Measurements from ENCODE around the gene NVL. TPM values are rescaled to one million over a fixed set of nuclear protein-coding genes. Genes with fewer than 3 reads are reported as not detected.
A peak's percentile ranks its signal among the peaks of the same experiment; 100 is the strongest.

Gene NVL
- polyA plus RNA-seq, 1 of the 3 experiments (the other 2 are of a cell fraction): 12.4 TPM

DNA sequence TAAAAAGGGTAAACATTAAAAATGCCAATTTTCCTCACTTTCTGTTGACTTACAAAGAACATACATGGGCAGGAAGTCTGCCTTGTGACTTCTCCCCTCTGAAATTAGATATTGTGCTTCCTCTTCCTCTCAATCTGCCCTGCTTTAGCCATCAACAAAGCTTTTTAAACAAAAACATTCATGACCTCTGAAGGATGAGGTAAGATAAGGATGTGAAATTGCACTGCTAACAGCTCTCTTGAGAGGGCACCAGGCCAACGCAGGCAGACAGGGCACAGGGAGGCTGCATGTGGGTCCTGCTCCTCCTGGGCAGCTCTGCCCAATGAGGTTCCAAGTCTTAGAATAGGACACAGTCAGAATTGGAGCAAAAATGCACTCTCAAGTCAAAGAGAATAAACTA lies 84.8 kb downstream of the NVL start:
- peak; percentile 49 for DNase-seq
- no peak for TF ChIP-seq FOXJ3 (CRISPR knock-in tag; IDR thresholded peaks at IDR 0.05)
- TF ChIP-seq ELF1 (IDR thresholded peaks at IDR 0.05): no peak
- 0 out of 4 replicates have a peak, but pooled peaks of 1 of the 2 experiments have one; percentile 10 for TF ChIP-seq EP300 (IDR thresholded peaks at IDR 0.05; ENCODE audit: borderline replicate concordance in 1 of 2, low read depth in 1 of 2, low read length in 1 of 2)
- H3K79me2 ChIP-seq (ENCODE audit: insufficient read depth): no peaks in the 10 kb centered on the region
- peaks cover 8 to 22% of the 10 kb centered on the region in 2 experiments for H3K36me3 ChIP-seq (replicated peaks in 1 of 2; ENCODE audit: control insufficient read depth in 1 of 2, insufficient read depth in 2 of 2, low read length in 1 of 2)
- H3K9ac ChIP-seq: no peak overlapping the region
- no peaks in the 10 kb centered on the region for H3K4me1 ChIP-seq (ENCODE audit: control insufficient read depth in 1 of 2, insufficient read depth in 2 of 2, low read depth in 1 of 2, low read length in 1 of 2)
- H3K9me2 ChIP-seq: no peaks in the 10 kb centered on the region
- ChIA-PET POLR2A (no interaction called here), CTCF (interaction anchor here (1.2 kb wide), 1 partner anchor 8 kb away, joined by 3 read pairs; no protein-coding TSS in a partner anchor)
- H3K27ac ChIP-seq (ENCODE audit: low read depth in 2 of 2, low read length in 1 of 2): peak overlapping the region in 1 of 2 experiments; percentile 58; a peak in 2 of 4 replicates
- H4K20me1 ChIP-seq (ENCODE audit: insufficient read depth): no peaks in the 10 kb centered on the region
- H3K9me3 ChIP-seq: no peaks in the 10 kb centered on the region
- H3K27me3 ChIP-seq (ENCODE audit: insufficient read depth): no peaks in the 10 kb centered on the region
- H3F3A ChIP-seq (replicated peaks; ENCODE audit: insufficient read depth): no peaks in the 10 kb centered on the region
- H3K4me2 ChIP-seq: no peak overlapping the region
- H2AFZ ChIP-seq (ENCODE audit: low read depth): no peak overlapping the region
- H3K4me3 ChIP-seq (ENCODE audit: low read depth in 2 of 2, low read length in 1 of 2): no peak overlapping the region
- WGBS (ENCODE audit: low lambda C conversion rate): 14% methylated on average over 1 of the region's 1 CpG

DNA sequence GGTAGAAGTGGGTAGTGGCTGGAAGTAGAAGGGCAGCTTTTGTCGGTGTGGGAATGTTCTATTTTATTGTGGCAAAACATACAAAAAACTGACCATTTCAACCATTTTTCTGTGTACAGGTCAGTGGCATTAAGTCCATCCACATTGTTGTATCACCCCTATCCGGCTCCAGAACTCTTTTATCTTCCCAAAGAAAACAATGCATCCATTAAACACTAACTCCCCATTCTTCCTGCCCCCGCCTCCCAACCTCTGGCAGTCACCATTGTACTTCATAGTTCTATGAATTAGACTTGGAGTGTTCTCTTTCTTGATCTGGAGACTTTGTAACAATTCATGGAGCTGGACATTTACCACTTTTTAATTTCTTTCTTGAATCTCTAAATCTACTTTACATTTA lies 91.2 kb downstream of the NVL start:
- TF ChIP-seq NFIC (IDR thresholded peaks at IDR 0.05; ENCODE audit: borderline replicate concordance): no peak
- no peak for TF ChIP-seq MEF2A (IDR thresholded peaks at IDR 0.05; ENCODE audit: borderline replicate concordance, low read depth)
- no peak for TF ChIP-seq SMC3 (IDR thresholded peaks at IDR 0.05; ENCODE audit: low read depth, low read length)
- no peak for TF ChIP-seq RFX5 (IDR thresholded peaks at IDR 0.05; ENCODE audit: low read length)
- TF ChIP-seq, protein P1, sequence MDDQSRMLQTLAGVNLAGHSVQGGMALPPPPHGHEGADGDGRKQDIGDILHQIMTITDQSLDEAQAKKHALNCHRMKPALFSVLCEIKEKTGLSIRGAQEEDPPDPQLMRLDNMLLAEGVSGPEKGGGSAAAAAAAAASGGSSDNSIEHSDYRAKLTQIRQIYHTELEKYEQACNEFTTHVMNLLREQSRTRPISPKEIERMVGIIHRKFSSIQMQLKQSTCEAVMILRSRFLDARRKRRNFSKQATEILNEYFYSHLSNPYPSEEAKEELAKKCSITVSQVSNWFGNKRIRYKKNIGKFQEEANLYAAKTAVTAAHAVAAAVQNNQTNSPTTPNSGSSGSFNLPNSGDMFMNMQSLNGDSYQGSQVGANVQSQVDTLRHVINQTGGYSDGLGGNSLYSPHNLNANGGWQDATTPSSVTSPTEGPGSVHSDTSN (IDR thresholded peaks at IDR 0.05): no peak
- no peak for TF ChIP-seq CHD2 (IDR thresholded peaks at IDR 0.05; ENCODE audit: low read length, partially characterized antibody)
- TF ChIP-seq POLR2AphosphoS5 (IDR thresholded peaks at IDR 0.05; ENCODE audit: low read depth, low read length): no peak
- no peak for TF ChIP-seq TAF1 (IDR thresholded peaks at IDR 0.05; ENCODE audit: borderline replicate concordance, low read depth, low read length)
- no peak for TF ChIP-seq FOSL2 (IDR thresholded peaks at IDR 0.05; ENCODE audit: borderline replicate concordance, low read depth)
- POLR2A ChIA-PET: no interaction called here
- no peak overlapping the region for H2AFZ ChIP-seq (ENCODE audit: low read depth)
- H3K4me3 ChIP-seq (ENCODE audit: low read depth in 2 of 2, low read length in 1 of 2): no peak overlapping the region
- 93% methylated on average over 3 of the region's 3 CpGs for WGBS (ENCODE audit: low lambda C conversion rate)
- no peaks in the 10 kb centered on the region for H3K9me3 ChIP-seq
- no peaks in the 10 kb centered on the region for H3K27me3 ChIP-seq (ENCODE audit: insufficient read depth)
- H3K36me3 ChIP-seq (replicated peaks in 1 of 2; ENCODE audit: control insufficient read depth in 1 of 2, insufficient read depth in 2 of 2, low read length in 1 of 2): peaks cover 15 to 32% of the 10 kb centered on the region in 2 experiments
- no peaks in the 10 kb centered on the region for H3K79me2 ChIP-seq (ENCODE audit: insufficient read depth)
- H3K9me2 ChIP-seq: no peaks in the 10 kb centered on the region
- no peaks in the 10 kb centered on the region for H4K20me1 ChIP-seq (ENCODE audit: insufficient read depth)
- H3K4me1 ChIP-seq (ENCODE audit: control insufficient read depth in 1 of 2, insufficient read depth in 2 of 2, low read depth in 1 of 2, low read length in 1 of 2): no peaks in the 10 kb centered on the region
- H3K9ac ChIP-seq: no peak overlapping the region
- H3K4me2 ChIP-seq: no peak overlapping the region
- H3F3A ChIP-seq (replicated peaks; ENCODE audit: insufficient read depth): no peaks in the 10 kb centered on the region
- no peak overlapping the region for H3K27ac ChIP-seq (ENCODE audit: low read depth in 2 of 2, low read length in 1 of 2)
- CTCF ChIA-PET: no interaction called here
- DNase-seq: no peak

DNA sequence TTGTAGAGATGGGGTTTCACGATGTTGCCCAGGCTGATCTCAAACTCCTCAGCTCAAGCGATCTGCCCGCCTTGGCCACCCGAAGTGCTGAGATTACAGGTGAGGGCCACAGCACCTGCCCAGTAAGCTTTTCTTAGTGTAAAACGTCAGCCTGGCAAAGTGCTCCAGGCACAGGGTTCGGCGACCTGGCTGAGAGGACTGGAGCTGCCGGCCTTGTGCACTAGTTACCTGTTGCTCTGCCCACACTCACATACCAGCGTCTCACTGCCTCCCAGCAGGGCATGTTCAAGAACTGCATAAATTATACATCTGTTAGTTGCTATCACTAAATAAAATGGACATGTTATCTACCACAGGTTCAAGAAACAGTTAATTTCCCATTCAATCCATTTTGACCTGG lies 91.8 kb downstream of the NVL start:
- no peaks in the 10 kb centered on the region for H3K79me2 ChIP-seq (ENCODE audit: insufficient read depth)
- no peaks in the 10 kb centered on the region for H4K20me1 ChIP-seq (ENCODE audit: insufficient read depth)
- ChIA-PET CTCF (interaction anchor here (1.3 kb wide), 1 partner anchor 96 kb away, joined by 3 read pairs; no protein-coding TSS in a partner anchor), POLR2A (no interaction called here)
- WGBS (ENCODE audit: low lambda C conversion rate): 92% methylated on average over 9 of the region's 9 CpGs
- H3K4me2 ChIP-seq: no peak overlapping the region
- no peak for DNase-seq
- H3K36me3 ChIP-seq (replicated peaks in 1 of 2; ENCODE audit: control insufficient read depth in 1 of 2, insufficient read depth in 2 of 2, low read length in 1 of 2): peaks cover 15 to 26% of the 10 kb centered on the region in 2 experiments
- no peak for TF ChIP-seq JUND (IDR thresholded peaks at IDR 0.05)
- TF ChIP-seq, protein P2, sequence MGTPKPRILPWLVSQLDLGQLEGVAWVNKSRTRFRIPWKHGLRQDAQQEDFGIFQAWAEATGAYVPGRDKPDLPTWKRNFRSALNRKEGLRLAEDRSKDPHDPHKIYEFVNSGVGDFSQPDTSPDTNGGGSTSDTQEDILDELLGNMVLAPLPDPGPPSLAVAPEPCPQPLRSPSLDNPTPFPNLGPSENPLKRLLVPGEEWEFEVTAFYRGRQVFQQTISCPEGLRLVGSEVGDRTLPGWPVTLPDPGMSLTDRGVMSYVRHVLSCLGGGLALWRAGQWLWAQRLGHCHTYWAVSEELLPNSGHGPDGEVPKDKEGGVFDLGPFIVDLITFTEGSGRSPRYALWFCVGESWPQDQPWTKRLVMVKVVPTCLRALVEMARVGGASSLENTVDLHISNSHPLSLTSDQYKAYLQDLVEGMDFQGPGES (IDR thresholded peaks at IDR 0.05; ENCODE audit: low read depth, low read length): no peak
- TF ChIP-seq TAF1 (IDR thresholded peaks at IDR 0.05; ENCODE audit: borderline replicate concordance, low read depth, low read length): no peak
- no peak for TF ChIP-seq SIN3A (IDR thresholded peaks at IDR 0.05; ENCODE audit: borderline replicate concordance, low read depth, low read length)
- no peak for TF ChIP-seq FOXJ3 (CRISPR knock-in tag; IDR thresholded peaks at IDR 0.05)
- TF ChIP-seq EP300 (IDR thresholded peaks at IDR 0.05; ENCODE audit: borderline replicate concordance in 1 of 2, low read depth in 1 of 2, low read length in 1 of 2): no peak
- no peak for TF ChIP-seq RCOR1 (IDR thresholded peaks at IDR 0.05; ENCODE audit: low read length)
- no peak overlapping the region for H3K4me3 ChIP-seq (ENCODE audit: low read depth in 2 of 2, low read length in 1 of 2)
- H3K9me3 ChIP-seq: no peaks in the 10 kb centered on the region
- no peak overlapping the region for H2AFZ ChIP-seq (ENCODE audit: low read depth)
- no peaks in the 10 kb centered on the region for H3F3A ChIP-seq (replicated peaks; ENCODE audit: insufficient read depth)
- H3K9me2 ChIP-seq: no peaks in the 10 kb centered on the region
- H3K4me1 ChIP-seq (ENCODE audit: control insufficient read depth in 1 of 2, insufficient read depth in 2 of 2, low read depth in 1 of 2, low read length in 1 of 2): no peaks in the 10 kb centered on the region
- no peak overlapping the region for H3K27ac ChIP-seq (ENCODE audit: low read depth in 2 of 2, low read length in 1 of 2)
- no peaks in the 10 kb centered on the region for H3K27me3 ChIP-seq (ENCODE audit: insufficient read depth)
- H3K9ac ChIP-seq: no peak overlapping the region

Data from SK-N-SH (cell line).